ENCODE data around the gene PSMD3. TPM values are rescaled to one million over a fixed set of nuclear protein-coding genes. Genes with fewer than 3 reads are reported as not detected.
A peak's percentile ranks its signal among the peaks of the same experiment; 100 is the strongest.

PSMD3 gene
- total and polyA plus RNA-seq, 10 donors, result 35.6 to 70.6 (median 61.3) TPM

DNA sequence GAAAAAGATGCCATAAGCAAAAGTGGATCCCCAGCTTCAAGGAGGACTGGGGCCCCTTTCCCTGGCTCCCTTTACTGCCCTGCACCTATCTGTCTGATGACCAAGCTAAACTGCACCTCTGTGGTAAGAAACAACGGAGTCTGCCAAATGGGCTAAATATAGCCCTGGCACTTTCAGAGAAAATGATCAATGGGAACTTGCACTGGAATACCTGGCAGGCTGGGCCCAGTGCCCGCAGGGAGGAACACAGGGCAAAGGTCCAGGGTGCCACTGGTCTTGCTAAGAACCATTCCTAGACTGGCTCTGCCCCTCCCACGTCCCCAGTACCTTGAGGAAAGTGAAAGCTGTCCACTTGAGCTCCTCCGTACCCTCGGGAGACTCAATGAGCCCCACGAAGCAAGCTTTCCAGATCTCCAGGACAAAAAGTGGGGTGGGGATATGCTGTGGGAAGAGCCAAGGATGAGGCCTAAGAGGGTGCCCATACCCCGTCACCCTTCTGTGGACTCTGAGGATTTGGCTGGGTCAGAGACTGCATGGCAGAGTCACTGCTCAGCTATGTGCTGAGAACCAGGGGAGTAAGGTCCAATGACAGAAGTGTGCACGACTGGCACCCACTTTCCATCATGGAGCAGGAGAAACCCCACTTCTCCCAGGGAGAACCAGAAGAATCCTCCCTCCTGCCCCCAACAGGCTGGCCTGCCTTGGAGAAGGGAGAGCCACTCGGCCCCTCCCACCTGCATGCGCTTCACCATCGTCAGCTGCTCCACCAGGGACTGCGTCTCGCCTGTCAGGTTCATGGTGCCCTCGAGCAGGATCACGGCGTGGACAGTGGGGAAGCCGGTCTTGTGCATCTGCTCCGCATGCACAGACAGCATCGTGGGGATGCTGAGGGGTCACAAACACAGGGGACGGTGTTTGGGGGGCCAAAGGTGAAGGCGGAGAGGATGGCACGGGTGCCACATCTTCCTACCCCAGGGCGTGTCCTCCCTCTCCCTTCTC, 52.0 kb downstream of the PSMD3 start:
- H3K4me1 ChIP-seq, result no peaks in the 10 kb centered on the region
- TF ChIP-seq POLR2A (IDR thresholded peaks at IDR 0.05) (no peak), POLR2AphosphoS5 (IDR thresholded peaks at IDR 0.05) (peak in 1 of 3 donors; percentile 49)
- WGBS, 5 donors, result 93 to 97% (median 96%) methylated on average over 21 to 23 of the region's 23 CpGs
- no peak for DNase-seq
- no peaks in the 10 kb centered on the region for H3K27me3 ChIP-seq (replicated peaks in 1 of 7)
- peaks cover 0 to 97% (median 84%) of the 10 kb centered on the region in 6 donors for H3K36me3 ChIP-seq
- no peak overlapping the region for H3K27ac ChIP-seq
- intact Hi-C loops (cut with DNase I; ENCODE audit: low total_unique reads), result loop anchor here (10.0 kb wide), 1 partner anchor 132 kb away; no protein-coding TSS in a partner anchor
- no peak overlapping the region for H3K4me3 ChIP-seq
- H3K9me3 ChIP-seq, result no peaks in the 10 kb centered on the region

DNA sequence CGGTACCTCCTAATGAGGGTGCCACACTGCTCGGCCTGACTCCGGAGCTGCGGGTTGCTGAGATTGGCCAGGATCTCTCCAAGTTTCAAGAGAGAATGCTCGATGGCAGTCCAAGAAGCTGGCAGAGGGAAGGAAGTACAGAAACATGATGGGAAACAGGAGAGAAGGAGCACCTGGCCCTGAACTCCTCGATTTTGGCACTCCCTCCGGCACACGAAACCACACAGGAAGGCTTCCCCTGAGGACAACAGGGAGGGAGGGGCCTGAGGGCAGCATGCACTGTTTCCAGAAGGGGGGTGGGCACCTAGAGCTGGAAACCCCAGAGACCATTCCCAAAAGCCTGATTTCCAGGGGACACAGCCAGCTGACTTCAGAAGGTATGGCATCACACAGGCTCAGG, 52.7 kb downstream of the PSMD3 start:
- Histone ChIP-seq H3K36me3 (peaks cover 0 to 93% (median 78%) of the 10 kb centered on the region in 6 donors), H3K27me3 (replicated peaks in 1 of 7) (no peaks in the 10 kb centered on the region), H3K4me1 (peaks cover 0 to under 1% (median 0%) of the 10 kb centered on the region in 6 donors), H3K4me3 (no peak overlapping the region), H3K9me3 (no peaks in the 10 kb centered on the region), H3K27ac (no peak overlapping the region)
- WGBS, 5 donors, result 80 to 92% (median 88%) methylated on average over 8 of the region's 8 CpGs
- intact Hi-C loops (cut with DNase I; ENCODE audit: low total_unique reads), result loop anchor here (10.0 kb wide), 1 partner anchor 131 kb away; no protein-coding TSS in a partner anchor
- no peak for DNase-seq
- TF ChIP-seq, protein P1, sequence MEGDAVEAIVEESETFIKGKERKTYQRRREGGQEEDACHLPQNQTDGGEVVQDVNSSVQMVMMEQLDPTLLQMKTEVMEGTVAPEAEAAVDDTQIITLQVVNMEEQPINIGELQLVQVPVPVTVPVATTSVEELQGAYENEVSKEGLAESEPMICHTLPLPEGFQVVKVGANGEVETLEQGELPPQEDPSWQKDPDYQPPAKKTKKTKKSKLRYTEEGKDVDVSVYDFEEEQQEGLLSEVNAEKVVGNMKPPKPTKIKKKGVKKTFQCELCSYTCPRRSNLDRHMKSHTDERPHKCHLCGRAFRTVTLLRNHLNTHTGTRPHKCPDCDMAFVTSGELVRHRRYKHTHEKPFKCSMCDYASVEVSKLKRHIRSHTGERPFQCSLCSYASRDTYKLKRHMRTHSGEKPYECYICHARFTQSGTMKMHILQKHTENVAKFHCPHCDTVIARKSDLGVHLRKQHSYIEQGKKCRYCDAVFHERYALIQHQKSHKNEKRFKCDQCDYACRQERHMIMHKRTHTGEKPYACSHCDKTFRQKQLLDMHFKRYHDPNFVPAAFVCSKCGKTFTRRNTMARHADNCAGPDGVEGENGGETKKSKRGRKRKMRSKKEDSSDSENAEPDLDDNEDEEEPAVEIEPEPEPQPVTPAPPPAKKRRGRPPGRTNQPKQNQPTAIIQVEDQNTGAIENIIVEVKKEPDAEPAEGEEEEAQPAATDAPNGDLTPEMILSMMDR (IDR thresholded peaks at IDR 0.05 in 8 of 11, conservative IDR thresholded peaks at IDR 0.05 in 3 of 11), result no peak
- TF ChIP-seq POLR2AphosphoS5 (IDR thresholded peaks at IDR 0.05) (no peak), POLR2A (IDR thresholded peaks at IDR 0.05) (no peak)

DNA sequence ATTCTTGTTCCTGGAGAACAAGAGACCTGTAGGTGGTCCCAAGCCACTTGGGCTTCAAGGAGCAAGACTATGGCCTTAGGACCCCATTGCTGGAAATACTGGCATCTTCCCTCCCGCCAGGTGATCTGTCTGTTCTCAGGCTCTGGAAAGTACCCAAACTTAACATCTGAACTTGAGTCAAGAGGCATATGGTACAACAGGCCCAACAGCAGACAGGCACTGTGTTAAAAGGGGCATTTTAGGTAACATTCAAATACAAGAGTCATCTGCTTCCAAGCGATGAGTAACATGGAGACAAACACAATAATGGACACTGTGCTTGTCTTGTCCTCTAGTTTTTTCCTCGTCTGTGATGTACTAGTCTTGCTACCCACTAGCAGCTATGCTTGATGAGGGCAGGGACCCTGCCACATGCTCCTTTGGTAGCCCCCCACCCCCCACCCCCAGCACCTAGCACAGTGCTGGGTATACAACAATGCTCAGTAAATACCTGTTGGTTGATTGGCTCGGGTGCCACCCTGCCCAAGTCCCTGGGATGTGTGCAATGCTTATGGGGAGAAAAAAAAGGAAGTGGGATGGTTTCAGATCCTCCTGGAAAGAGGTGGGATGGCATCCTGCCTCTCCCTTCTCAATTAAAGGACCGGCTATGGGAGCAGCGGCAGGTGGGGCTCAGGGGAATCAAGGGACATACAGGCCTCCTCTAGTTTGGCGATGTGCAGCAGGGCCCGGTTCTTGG, 54.0 kb downstream of the PSMD3 start:
- Histone ChIP-seq H3K9me3 (no peaks in the 10 kb centered on the region), H3K27ac (no peak overlapping the region), H3K4me1 (peaks cover 0 to 12% (median 4%) of the 10 kb centered on the region in 6 donors), H3K27me3 (replicated peaks in 1 of 7) (no peaks in the 10 kb centered on the region), H3K36me3 (peaks cover 0 to 81% (median 65%) of the 10 kb centered on the region in 6 donors), H3K4me3 (no peak overlapping the region)
- TF ChIP-seq POLR2A (IDR thresholded peaks at IDR 0.05), result no peak
- no peak for TF ChIP-seq POLR2AphosphoS5 (IDR thresholded peaks at IDR 0.05)
- TF ChIP-seq, protein P1 (IDR thresholded peaks at IDR 0.05 in 8 of 11, conservative IDR thresholded peaks at IDR 0.05 in 3 of 11), result no peak
- 84 to 94% (median 89%) methylated on average over 8 of the region's 8 CpGs for WGBS, 5 donors
- intact Hi-C loops (cut with DNase I; ENCODE audit: low total_unique reads), result loop anchor here (10.0 kb wide), 1 partner anchor 130 kb away; no protein-coding TSS in a partner anchor
- no peak for DNase-seq

DNA sequence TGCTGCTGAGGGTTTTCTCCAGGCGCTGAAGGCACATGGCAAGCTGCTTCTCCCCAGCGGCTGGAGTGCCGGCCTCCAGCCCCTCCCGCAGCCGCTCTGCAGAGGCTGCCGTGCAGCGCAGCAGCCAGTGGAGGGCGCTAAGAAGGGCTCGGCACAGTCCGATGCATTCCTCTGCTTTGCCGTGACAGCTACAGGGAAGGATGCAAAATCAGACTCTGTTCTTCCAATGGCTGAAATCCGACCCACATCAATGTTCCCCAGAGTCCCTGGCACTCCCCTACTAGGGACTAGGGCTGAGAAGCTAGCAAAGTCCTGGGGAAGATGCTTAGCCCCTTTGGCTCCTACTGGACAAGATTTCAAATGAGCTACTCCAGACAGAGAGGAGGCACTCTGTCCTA, 54.6 kb downstream of the PSMD3 start:
- H3K9me3 ChIP-seq, result no peaks in the 10 kb centered on the region
- H3K36me3 ChIP-seq, result peaks cover 0 to 75% (median 60%) of the 10 kb centered on the region in 6 donors
- no peak for DNase-seq
- intact Hi-C loops (cut with DNase I; ENCODE audit: low total_unique reads), result loop anchor here (10.0 kb wide), 1 partner anchor 130 kb away; no protein-coding TSS in a partner anchor
- no peaks in the 10 kb centered on the region for H3K27me3 ChIP-seq (replicated peaks in 1 of 7)
- H3K4me1 ChIP-seq, result peaks cover 0 to 12% (median 4%) of the 10 kb centered on the region in 6 donors
- TF ChIP-seq POLR2A (IDR thresholded peaks at IDR 0.05), result no peak
- TF ChIP-seq, protein P1 (IDR thresholded peaks at IDR 0.05 in 8 of 11, conservative IDR thresholded peaks at IDR 0.05 in 3 of 11), result peak in 6 of 11 experiments; percentile 5 to 40 (median 24)
- TF ChIP-seq POLR2AphosphoS5 (IDR thresholded peaks at IDR 0.05), result peak in 2 of 3 donors; percentile 13 to 53
- no peak overlapping the region for H3K4me3 ChIP-seq
- H3K27ac ChIP-seq, result no peak overlapping the region
- 67 to 77% (median 71%) methylated on average over 4 to 12 of the region's 12 CpGs for WGBS, 5 donors
